ENCODE measurements around the gene MINDY4B. TPM values are rescaled to one million over a fixed set of nuclear protein-coding genes. Genes with fewer than 3 reads are reported as not detected.

MINDY4B gene
- total and polyA plus RNA-seq, 12 donors, result 0.19 to 0.60 TPM; not detected in 10

DNA sequence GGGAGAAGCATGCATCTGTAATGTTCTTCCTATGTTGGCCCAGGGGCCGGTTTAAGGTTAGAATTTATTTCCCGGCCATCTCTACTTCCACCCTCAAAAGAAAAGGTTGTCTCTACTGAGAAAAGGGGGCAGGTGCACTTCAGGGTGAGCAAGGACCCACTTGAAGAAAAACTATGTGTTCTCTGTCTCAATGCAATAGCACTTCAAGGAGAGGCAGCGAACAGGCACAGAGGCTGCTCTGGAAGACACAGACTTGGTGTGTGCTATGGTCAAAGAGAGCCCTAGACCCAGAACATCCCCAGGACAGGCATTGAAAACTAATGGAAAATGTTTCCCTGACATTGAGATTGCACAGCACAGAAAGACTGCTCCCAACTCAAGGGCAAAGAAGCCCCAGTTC is 7.6 kb downstream of the MINDY4B start:
- intact Hi-C loops (cut with DNase I), result no loop called here
- no peak for DNase-seq
- no peak overlapping the region for H3K27ac ChIP-seq
- TF ChIP-seq, protein P1, sequence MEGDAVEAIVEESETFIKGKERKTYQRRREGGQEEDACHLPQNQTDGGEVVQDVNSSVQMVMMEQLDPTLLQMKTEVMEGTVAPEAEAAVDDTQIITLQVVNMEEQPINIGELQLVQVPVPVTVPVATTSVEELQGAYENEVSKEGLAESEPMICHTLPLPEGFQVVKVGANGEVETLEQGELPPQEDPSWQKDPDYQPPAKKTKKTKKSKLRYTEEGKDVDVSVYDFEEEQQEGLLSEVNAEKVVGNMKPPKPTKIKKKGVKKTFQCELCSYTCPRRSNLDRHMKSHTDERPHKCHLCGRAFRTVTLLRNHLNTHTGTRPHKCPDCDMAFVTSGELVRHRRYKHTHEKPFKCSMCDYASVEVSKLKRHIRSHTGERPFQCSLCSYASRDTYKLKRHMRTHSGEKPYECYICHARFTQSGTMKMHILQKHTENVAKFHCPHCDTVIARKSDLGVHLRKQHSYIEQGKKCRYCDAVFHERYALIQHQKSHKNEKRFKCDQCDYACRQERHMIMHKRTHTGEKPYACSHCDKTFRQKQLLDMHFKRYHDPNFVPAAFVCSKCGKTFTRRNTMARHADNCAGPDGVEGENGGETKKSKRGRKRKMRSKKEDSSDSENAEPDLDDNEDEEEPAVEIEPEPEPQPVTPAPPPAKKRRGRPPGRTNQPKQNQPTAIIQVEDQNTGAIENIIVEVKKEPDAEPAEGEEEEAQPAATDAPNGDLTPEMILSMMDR (IDR thresholded peaks at IDR 0.05), result no peak
- H3K4me3 ChIP-seq, result no peak overlapping the region
- ATAC-seq, result no peak
- 69 to 94% methylated on average over 3 of the region's 3 CpGs for WGBS, 2 donors
- peaks cover 0 to 9% (median 0%) of the 10 kb centered on the region in 7 donors for H3K27me3 ChIP-seq
- no peaks in the 10 kb centered on the region for H3K4me1 ChIP-seq
- no peaks in the 10 kb centered on the region for H3K9me3 ChIP-seq
- H3K36me3 ChIP-seq, result no peaks in the 10 kb centered on the region

DNA sequence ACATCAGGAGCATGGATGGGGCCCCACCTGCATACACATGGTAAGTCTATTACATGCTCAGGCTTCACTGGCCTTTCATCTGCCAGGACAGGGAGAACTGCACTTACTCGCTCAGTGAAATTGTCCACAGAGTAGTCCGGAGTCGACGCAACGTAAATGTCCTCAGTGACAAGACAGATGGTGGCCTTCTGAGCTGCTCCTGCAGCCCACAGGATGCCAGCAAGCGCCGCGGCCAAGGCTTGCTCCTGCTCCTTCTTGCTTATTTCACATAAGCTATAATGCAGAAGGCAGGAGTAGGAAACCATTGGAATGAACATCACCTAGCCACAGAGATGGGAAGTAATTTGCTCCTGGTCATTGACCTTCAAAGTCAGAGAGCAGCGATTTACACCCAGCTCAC is 14.4 kb downstream of the MINDY4B start:
- no peak for DNase-seq
- H3K27ac ChIP-seq, result peak overlapping the region in 1 of 10 donors; percentile 1
- ATAC-seq, result no peak
- H3K27me3 ChIP-seq, result no peaks in the 10 kb centered on the region
- intact Hi-C loops (cut with DNase I), result no loop called here
- peaks cover 0 to 6% (median 0%) of the 10 kb centered on the region in 11 donors for H3K9me3 ChIP-seq
- peaks cover 0 to 5% (median 0%) of the 10 kb centered on the region in 9 donors for H3K4me1 ChIP-seq
- no peaks in the 10 kb centered on the region for H3K36me3 ChIP-seq
- 90 to 93% methylated on average over 9 of the region's 9 CpGs for WGBS, 2 donors
- no peak overlapping the region for H3K4me3 ChIP-seq
- TF ChIP-seq, protein P1 (IDR thresholded peaks at IDR 0.05), result no peak

DNA sequence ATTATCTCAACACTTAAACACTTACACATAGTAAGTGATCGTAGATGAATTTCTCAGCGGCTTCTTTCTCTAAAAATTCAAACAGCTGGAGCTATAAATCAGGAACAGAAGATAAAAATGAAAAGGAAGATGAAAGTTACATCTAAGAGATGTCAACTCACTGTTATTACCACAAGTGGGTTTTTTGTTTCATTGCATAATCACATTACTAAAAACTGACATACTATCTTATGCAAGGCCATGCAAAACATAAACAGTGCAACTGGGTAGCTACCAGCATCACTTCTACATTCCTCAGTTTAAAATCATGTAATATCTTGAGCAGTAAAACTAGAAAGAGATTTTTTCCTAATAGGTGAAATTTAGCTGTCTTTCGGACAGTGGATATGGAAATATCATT is 14.9 kb downstream of the MINDY4B start:
- intact Hi-C loops (cut with DNase I), result no loop called here
- no peak overlapping the region for H3K4me3 ChIP-seq
- peaks cover 0 to 8% (median 0%) of the 10 kb centered on the region in 9 donors for H3K4me1 ChIP-seq
- H3K36me3 ChIP-seq, result no peaks in the 10 kb centered on the region
- TF ChIP-seq, protein P1 (IDR thresholded peaks at IDR 0.05), result no peak
- WGBS, 2 donors, result 80 to 86% methylated on average over 3 of the region's 3 CpGs
- DNase-seq (no peak), ATAC-seq (no peak)
- H3K27ac ChIP-seq, result no peak overlapping the region
- peaks cover 0 to 6% (median 0%) of the 10 kb centered on the region in 11 donors for H3K9me3 ChIP-seq
- no peaks in the 10 kb centered on the region for H3K27me3 ChIP-seq

DNA sequence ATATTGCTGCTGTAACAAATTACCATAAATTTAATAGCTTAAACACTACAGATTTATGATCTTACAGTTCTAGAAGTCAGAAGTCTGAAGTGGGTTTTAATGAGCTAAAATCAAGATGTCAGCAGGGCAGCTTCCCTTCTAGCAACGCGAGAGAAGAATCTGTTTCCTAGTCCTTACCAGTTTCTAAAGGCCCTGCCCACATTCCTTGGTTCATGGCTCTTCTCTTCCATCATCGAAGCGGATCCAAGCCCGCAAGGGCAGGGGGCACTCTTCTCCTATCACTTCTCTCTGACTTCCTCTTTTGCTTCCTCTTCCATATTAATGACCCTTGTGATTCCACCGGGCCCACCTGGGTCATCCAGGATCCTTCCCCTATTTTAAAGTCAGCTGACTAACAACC is 16.1 kb downstream of the MINDY4B start:
- no peak overlapping the region for H3K4me3 ChIP-seq
- peaks cover 0 to 8% (median 0%) of the 10 kb centered on the region in 9 donors for H3K4me1 ChIP-seq
- H3K27ac ChIP-seq, result no peak overlapping the region
- DNase-seq (no peak), ATAC-seq (no peak)
- TF ChIP-seq, protein P1 (IDR thresholded peaks at IDR 0.05), result no peak
- H3K27me3 ChIP-seq, result no peaks in the 10 kb centered on the region
- no peaks in the 10 kb centered on the region for H3K36me3 ChIP-seq
- intact Hi-C loops (cut with DNase I), result no loop called here
- 81 to 86% methylated on average over 6 of the region's 6 CpGs for WGBS, 2 donors
- H3K9me3 ChIP-seq, result peaks cover 0 to 6% (median 0%) of the 10 kb centered on the region in 11 donors

All from heart right ventricle (tissue), 16 donors.